ENCODE data around the gene ZNF783.
"Not testable (repeated sequence)": the region's sequence is repeated elsewhere in the genome, so short reads cannot be mapped to it uniquely, and the experiment has no call there.

The ZNF783 gene

GRCh38 chr7:149240637-149241036 lies 21.4 kb upstream of the ZNF783 start:
- no peak for DNase-seq (ENCODE audit: low read depth in 3 of 3)

- DNase-seq (ENCODE audit: low read depth in 3 of 3), result no peak
Observed at GRCh38 chr7:149241696-149242095, 20.3 kb upstream of the ZNF783 start.

- DNase-seq (ENCODE audit: low read depth in 3 of 3), result no peak
Observed at GRCh38 chr7:149245244-149245643, 16.8 kb upstream of the ZNF783 start.

GRCh38 chr7:149245744-149246143 lies 16.3 kb upstream of the ZNF783 start:
- DNase-seq (ENCODE audit: low read depth in 3 of 3), result no peak

GRCh38 chr7:149248777-149249176 lies 13.2 kb upstream of the ZNF783 start:
- no peak for DNase-seq (ENCODE audit: low read depth in 3 of 3)

- not testable (repeated sequence) for DNase-seq (ENCODE audit: low read depth in 3 of 3)
Observed at GRCh38 chr7:149250151-149250550, 11.8 kb upstream of the ZNF783 start.

GRCh38 chr7:149251518-149251917 lies 10.5 kb upstream of the ZNF783 start:
- not testable (repeated sequence) for DNase-seq (ENCODE audit: low read depth in 3 of 3)

- no peak for DNase-seq (ENCODE audit: low read depth in 3 of 3)
Observed at GRCh38 chr7:149252378-149252777, 9.6 kb upstream of the ZNF783 start.

- no peak for DNase-seq (ENCODE audit: low read depth in 3 of 3)
Observed at GRCh38 chr7:149253665-149254064, 8.3 kb upstream of the ZNF783 start.

GRCh38 chr7:149254181-149254858 lies 7.7 kb upstream of the ZNF783 start:
- DNase-seq (ENCODE audit: low read depth in 3 of 3), result no peak

- no peak for DNase-seq (ENCODE audit: low read depth in 3 of 3)
Observed at GRCh38 chr7:149255174-149255573, 6.8 kb upstream of the ZNF783 start.

- no peak for DNase-seq (ENCODE audit: low read depth in 3 of 3)
Observed at GRCh38 chr7:149256568-149256967, 5.4 kb upstream of the ZNF783 start.

GRCh38 chr7:149257146-149257545 lies 4.8 kb upstream of the ZNF783 start:
- no peak for DNase-seq (ENCODE audit: low read depth in 3 of 3)

- DNase-seq (ENCODE audit: low read depth in 3 of 3), result no peak
Observed at GRCh38 chr7:149261316-149261828, 624 bp upstream of the ZNF783 start.

- no peak for DNase-seq (ENCODE audit: low read depth in 3 of 3)
Observed at GRCh38 chr7:149266451-149266850, 4.5 kb downstream of the ZNF783 start.

GRCh38 chr7:149267733-149268132 lies 5.7 kb downstream of the ZNF783 start:
- DNase-seq (ENCODE audit: low read depth in 3 of 3), result no peak

- DNase-seq (ENCODE audit: low read depth in 3 of 3), result not testable (repeated sequence)
Observed at GRCh38 chr7:149274424-149274823, 12.4 kb downstream of the ZNF783 start.

- DNase-seq (ENCODE audit: low read depth in 3 of 3), result no peak
Observed at GRCh38 chr7:149277871-149278270, 15.9 kb downstream of the ZNF783 start.

- no peak for DNase-seq (ENCODE audit: low read depth in 3 of 3)
Observed at GRCh38 chr7:149278396-149278795, 16.4 kb downstream of the ZNF783 start.

GRCh38 chr7:149279111-149279743 lies 17.2 kb downstream of the ZNF783 start:
- DNase-seq (ENCODE audit: low read depth in 3 of 3), result no peak

GRCh38 chr7:149280151-149280550 lies 18.2 kb downstream of the ZNF783 start:
- DNase-seq (ENCODE audit: low read depth in 3 of 3), result no peak

- DNase-seq (ENCODE audit: low read depth in 3 of 3), result no peak
Observed at GRCh38 chr7:149280661-149281507, 18.9 kb downstream of the ZNF783 start.

All from stimulated activated CD4-positive, alpha-beta T cell treated with anti-CD3 and anti-CD28 coated beads, TNF-alpha, amount 100 ng/mL, for 4 hours (primary cell).